Large intestine (tissue), 3 donors: ENCODE results near the gene PPP4R2. TPM values are rescaled to one million over a fixed set of nuclear protein-coding genes. Genes with fewer than 3 reads are reported as not detected.

Experiments
- DNase-seq, 2 donors: peaks; one replicate each; pipeline versions ENCODE4 v3.0.0 to v3.0.0-alpha.2; 2013
- H3K27ac ChIP-seq: one replicate; pipeline ENCODE4 v1.5.1; 2013; ENCODE audit warnings: low read length
- H3K27me3 ChIP-seq: 2 replicates; pipeline ENCODE4 v1.6.1; 2013; ENCODE audit warnings: low read length; ENCODE audit not compliant: control insufficient read depth, insufficient read depth
- H3K36me3 ChIP-seq: 2 replicates; pipeline ENCODE4 v1.6.1; 2013; ENCODE audit warnings: low read length; ENCODE audit not compliant: control insufficient read depth, insufficient read depth
- H3K4me1 ChIP-seq: one replicate; pipeline ENCODE4 v1.6.1; 2013; ENCODE audit warnings: low read length; ENCODE audit not compliant: control insufficient read depth, insufficient read depth
- H3K4me3 ChIP-seq: one replicate; pipeline ENCODE4 v1.5.1; 2013; ENCODE audit warnings: low read length
- H3K9me3 ChIP-seq: one replicate; pipeline ENCODE4 v1.6.1; 2013; ENCODE audit warnings: mild to moderate bottlenecking, low read depth, low read length, moderate library complexity; ENCODE audit not compliant: control insufficient read depth
- WGBS: methylation state at CpG from one replicate; pipeline ENCODE4 v1.1.5; 2013; ENCODE audit warnings: low lambda C conversion rate; ENCODE audit not compliant: insufficient coverage; 5-methylcytosine and 5-hydroxymethylcytosine counted together
- polyA plus RNA-seq: library from polyadenylated mRNA; unstranded; fragments of 120-200 nt; gene quantifications from one replicate; pipeline ENCODE4 v1.2.1, GENCODE V29; 2013

The PPP4R2 gene
- polyA plus RNA-seq, 1 donor = 69.6 TPM

DNA sequence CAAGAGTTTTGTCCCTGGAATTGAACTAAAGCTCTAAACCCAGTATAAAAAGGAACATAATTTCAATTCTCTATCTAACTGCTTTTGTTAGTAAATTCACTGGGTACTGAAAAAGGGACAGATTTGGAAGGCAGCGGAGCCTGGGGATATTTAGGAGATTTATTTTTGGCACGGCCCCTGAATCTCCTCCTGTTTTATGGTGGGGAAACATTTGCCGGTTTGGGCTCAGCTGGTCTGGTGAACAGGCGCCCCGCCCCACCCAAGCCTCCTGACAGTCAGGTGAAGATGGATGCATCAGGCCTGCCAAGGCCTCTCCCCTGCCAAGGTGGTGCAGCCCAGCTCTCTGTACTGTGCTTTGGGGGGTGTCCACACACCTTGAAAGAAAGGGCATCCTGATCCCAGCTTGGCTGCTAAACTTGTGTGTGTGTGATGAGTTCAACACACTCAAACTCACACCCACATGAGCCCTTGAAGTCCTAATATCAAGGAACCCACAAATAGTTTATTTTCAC is 111.1 kb downstream of the PPP4R2 start:
- H3K27me3 ChIP-seq = no peaks in the 10 kb centered on the region
- H3K9me3 ChIP-seq = no peaks in the 10 kb centered on the region
- no peaks in the 10 kb centered on the region for H3K4me1 ChIP-seq
- H3K36me3 ChIP-seq = no peaks in the 10 kb centered on the region
- no peak overlapping the region for H3K27ac ChIP-seq
- DNase-seq = no peak
- no CpG with 5 or more reads among the region's 5 CpGs for WGBS
- H3K4me3 ChIP-seq = no peak overlapping the region

DNA sequence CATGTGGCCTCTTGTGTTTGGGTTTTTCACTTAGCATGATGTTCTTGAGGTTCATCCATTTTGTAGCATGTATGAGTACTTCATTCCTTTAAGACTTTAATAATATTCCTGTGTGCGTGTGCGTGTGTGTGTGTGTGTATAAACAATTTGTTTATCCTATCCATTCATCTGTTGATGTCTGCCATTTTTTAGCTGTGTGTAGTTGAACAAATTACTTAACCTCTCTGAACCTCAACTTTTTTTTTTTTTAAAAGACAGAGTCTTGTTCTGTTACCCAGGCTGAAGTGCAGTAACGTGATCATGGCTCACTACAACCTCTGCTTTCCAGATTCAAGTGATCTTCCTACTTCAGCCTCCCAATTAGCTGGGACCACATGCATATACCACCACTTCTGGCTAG is 112.1 kb downstream of the PPP4R2 start:
- WGBS = 82% methylated on average over 3 of the region's 3 CpGs
- H3K36me3 ChIP-seq = no peaks in the 10 kb centered on the region
- DNase-seq = no peak
- H3K4me3 ChIP-seq = no peak overlapping the region
- H3K27me3 ChIP-seq = no peaks in the 10 kb centered on the region
- H3K4me1 ChIP-seq = no peaks in the 10 kb centered on the region
- no peaks in the 10 kb centered on the region for H3K9me3 ChIP-seq
- no peak overlapping the region for H3K27ac ChIP-seq

DNA sequence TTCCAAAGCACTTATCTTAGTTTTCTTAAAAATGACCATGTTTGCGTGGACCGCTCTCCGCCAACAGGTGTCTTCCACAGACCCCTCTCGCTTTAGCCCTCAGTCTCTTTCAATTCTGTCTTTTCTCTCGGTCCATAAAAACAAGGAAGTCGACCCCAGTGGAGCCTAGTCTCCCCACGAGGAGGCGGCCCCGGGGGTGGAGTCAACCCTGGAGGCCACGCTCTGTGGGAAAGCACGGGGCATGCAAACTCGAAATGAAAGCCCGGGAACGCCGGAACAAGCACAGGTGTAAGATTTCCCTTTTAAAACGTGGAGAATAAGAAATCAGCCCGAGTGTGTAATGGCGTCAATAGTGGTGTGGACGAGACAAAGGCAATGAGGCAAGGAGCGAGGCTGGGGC is 113.9 kb downstream of the PPP4R2 start:
- no peak for DNase-seq
- Histone ChIP-seq H3K36me3 (no peaks in the 10 kb centered on the region), H3K27me3 (no peaks in the 10 kb centered on the region), H3K27ac (no peak overlapping the region), H3K4me3 (no peak overlapping the region), H3K4me1 (no peaks in the 10 kb centered on the region), H3K9me3 (no peaks in the 10 kb centered on the region)
- WGBS = 94% methylated on average over 9 of the region's 20 CpGs

DNA sequence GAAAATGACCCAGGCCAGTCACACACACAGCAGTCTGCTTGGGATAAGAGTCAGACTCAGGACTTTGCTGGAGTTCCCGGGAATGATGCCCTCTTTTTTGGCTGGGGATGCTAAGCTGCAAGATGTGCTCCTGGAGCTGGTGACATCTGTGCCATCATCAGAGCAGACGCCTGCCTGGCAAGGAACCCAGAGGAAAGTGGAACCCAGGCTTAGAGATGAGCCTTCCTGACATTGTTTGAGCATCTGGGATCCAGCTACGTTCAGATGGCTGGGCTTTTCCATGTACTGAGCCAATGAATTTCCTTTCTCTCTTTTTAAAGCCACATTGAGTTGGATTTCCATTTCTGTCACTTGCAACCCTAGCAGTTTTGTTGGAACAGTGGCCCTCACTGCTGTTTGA is 118.1 kb downstream of the PPP4R2 start:
- no peaks in the 10 kb centered on the region for H3K36me3 ChIP-seq
- H3K4me3 ChIP-seq = no peak overlapping the region
- H3K27me3 ChIP-seq = no peaks in the 10 kb centered on the region
- DNase-seq = no peak
- no peaks in the 10 kb centered on the region for H3K9me3 ChIP-seq
- no peak overlapping the region for H3K27ac ChIP-seq
- WGBS = no CpG with 5 or more reads among the region's 3 CpGs
- no peaks in the 10 kb centered on the region for H3K4me1 ChIP-seq

DNA sequence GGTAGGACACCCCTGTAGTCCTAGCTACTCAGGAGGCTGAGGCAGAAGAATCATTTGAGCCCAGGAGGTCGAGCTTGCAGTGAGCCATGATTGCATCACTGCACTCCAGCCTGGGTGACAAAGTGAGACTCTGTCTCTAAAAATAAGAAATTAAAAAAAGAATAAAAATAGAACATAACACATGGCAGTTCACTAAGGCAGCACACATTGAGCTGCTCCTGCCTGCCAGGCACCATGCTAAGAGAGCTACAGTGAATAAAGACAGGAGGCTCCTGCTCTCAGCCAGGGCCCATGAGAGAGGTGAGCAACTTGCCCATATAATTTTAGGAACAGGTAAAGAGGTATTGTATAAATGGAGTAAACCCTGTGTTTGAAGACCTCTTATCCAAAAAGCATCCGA is 119.2 kb downstream of the PPP4R2 start:
- no peak for DNase-seq
- no peaks in the 10 kb centered on the region for H3K36me3 ChIP-seq
- H3K27me3 ChIP-seq = no peaks in the 10 kb centered on the region
- H3K4me3 ChIP-seq = no peak overlapping the region
- no CpG with 5 or more reads among the region's 2 CpGs for WGBS
- H3K9me3 ChIP-seq = no peaks in the 10 kb centered on the region
- H3K27ac ChIP-seq = no peak overlapping the region
- no peaks in the 10 kb centered on the region for H3K4me1 ChIP-seq

Other genes starting within 250 kb of the PPP4R2 start
- 15.4 TPM for gene SHQ1, start 148.4 kb upstream of the PPP4R2 start, polyA plus RNA-seq
- 3.1 TPM for gene GXYLT2, start 108.8 kb upstream of the PPP4R2 start, polyA plus RNA-seq
- gene EBLN2, start 64.8 kb downstream of the PPP4R2 start, polyA plus RNA-seq = 7.2 TPM